HEK293 (cell line): ENCODE measurements around the gene SNAPC2.

Experiments
- CTCF ChIA-PET: fragments of 350-600 bp; formaldehyde crosslinking; extraction: SDS; loops from one replicate; lab custom pipeline; 2021; ENCODE audit warnings: antibody characterized with exemption; lab: Yijun Ruan, JAX
- POLR2A ChIA-PET: fragments of 300-600 bp; formaldehyde crosslinking; extraction: SDS; loops from one replicate; lab custom pipeline; 2020; ENCODE audit warnings: antibody characterized with exemption, inconsistent platforms; lab: Yijun Ruan, JAX
- H3K27ac ChIP-seq: fragments of 200-500 bp; sonication (Bioruptor generic); 2 replicates; pipeline ENCODE4 v1.5.1; 2014; ENCODE audit warnings: low read depth, low read length, control low read depth, inconsistent platforms; ENCODE audit errors: extremely low read depth
- H3K36me3 ChIP-seq, 2 experiments: fragments of 200-500 bp in 1 of 2; sonication (Bioruptor generic) in 1 of 2; 1 replicate in 1 of 2; 2 replicates in 1 of 2; pipeline ENCODE4 v1.5.1; 2014 to 2017; ENCODE audit warnings: inconsistent platforms in 2 of 2, low read length in 2 of 2; ENCODE audit not compliant: control insufficient read depth in 2 of 2, insufficient read depth in 1 of 2
- H3K4me1 ChIP-seq: fragments of 200-500 bp; sonication (Bioruptor generic); 2 replicates; pipeline ENCODE4 v1.5.1; 2014; ENCODE audit warnings: mild to moderate bottlenecking, low read length, inconsistent platforms; ENCODE audit not compliant: control insufficient read depth, insufficient read depth
- H3K4me3 ChIP-seq: 2 replicates; pipeline ENCODE4 v1.5.1; 2011; ENCODE audit warnings: low read depth, mild to moderate bottlenecking, control low read depth, low read length, moderate library complexity
- H3K9me3 ChIP-seq: fragments of 200-500 bp; sonication (Bioruptor generic); 2 replicates; pipeline ENCODE4 v1.5.1; 2014; ENCODE audit warnings: low read depth, low read length, inconsistent platforms; ENCODE audit not compliant: control insufficient read depth, insufficient read depth
- ATF2 ChIP-seq: fragments of 450-650 bp; formaldehyde crosslinking; IDR thresholded peaks from 2 replicates; pipeline ENCODE4 v1.5.1; 2016; ENCODE audit warnings: missing biosample characterization, missing genetic modification characterization, low read depth
- EGR2 ChIP-seq: fragments of 450-650 bp; formaldehyde crosslinking; IDR thresholded peaks from 2 replicates; pipeline ENCODE4 v1.5.1; 2016; ENCODE audit warnings: low read depth, missing biosample characterization, missing genetic modification characterization
- ELK4 ChIP-seq: IDR thresholded peaks from 2 replicates; pipeline ENCODE4 v1.6.1; 2011; ENCODE audit warnings: mild to moderate bottlenecking, low read depth, low read length, borderline replicate concordance
- GLIS1 ChIP-seq: fragments of 450-650 bp; formaldehyde crosslinking; IDR thresholded peaks from 2 replicates; pipeline ENCODE4 v1.5.1; 2016; ENCODE audit warnings: missing biosample characterization, missing genetic modification characterization
- GLIS2 ChIP-seq: fragments of 450-650 bp; formaldehyde crosslinking; IDR thresholded peaks from 2 replicates; pipeline ENCODE4 v1.5.1; 2016; ENCODE audit warnings: missing biosample characterization, missing genetic modification characterization
- HIC1 ChIP-seq: fragments of 450-650 bp; formaldehyde crosslinking; IDR thresholded peaks from 2 replicates; pipeline ENCODE4 v1.5.1; 2016; ENCODE audit warnings: missing biosample characterization, missing genetic modification characterization
- HOXA7 ChIP-seq: sonication (generic); formaldehyde crosslinking; IDR thresholded peaks from 2 replicates; pipeline ENCODE4 v1.8.1; 2022; ENCODE audit warnings: missing genetic modification reagents, borderline replicate concordance
- KLF10 ChIP-seq: fragments of 450-650 bp; IDR thresholded peaks from 2 replicates; pipeline ENCODE4 v1.5.1; 2018; ENCODE audit warnings: missing biosample characterization, mild to moderate bottlenecking, missing genetic modification characterization
- KLF8 ChIP-seq: fragments of 450-650 bp; formaldehyde crosslinking; IDR thresholded peaks from 2 replicates; pipeline ENCODE4 v1.5.1; 2016; ENCODE audit warnings: missing biosample characterization, missing genetic modification characterization
- MZF1 ChIP-seq: fragments of 450-650 bp; formaldehyde crosslinking; IDR thresholded peaks from 2 replicates; pipeline ENCODE4 v1.5.1; 2017; ENCODE audit warnings: missing biosample characterization, missing genetic modification characterization, borderline replicate concordance
- SCRT2 ChIP-seq: fragments of 450-650 bp; formaldehyde crosslinking; IDR thresholded peaks from 2 replicates; pipeline ENCODE4 v1.5.1; 2016; ENCODE audit warnings: missing biosample characterization, missing genetic modification characterization
- SP7 ChIP-seq: fragments of 450-650 bp; formaldehyde crosslinking; IDR thresholded peaks from 2 replicates; pipeline ENCODE4 v1.5.1; 2016; ENCODE audit warnings: missing biosample characterization, missing genetic modification characterization
- TRIM28 ChIP-seq: IDR thresholded peaks from 2 replicates; pipeline ENCODE4 v1.6.1; 2011; ENCODE audit warnings: low read length, control low read depth, borderline replicate concordance
- ZBTB48 ChIP-seq: fragments of 450-650 bp; formaldehyde crosslinking; IDR thresholded peaks from 2 replicates; pipeline ENCODE4 v1.5.1; 2016; ENCODE audit warnings: missing biosample characterization, missing genetic modification characterization
- ZFHX2 ChIP-seq: fragments of 450-650 bp; formaldehyde crosslinking; conservative IDR thresholded peaks from 2 replicates; pipeline ENCODE4 v1.5.1; 2016; ENCODE audit warnings: missing biosample characterization, missing genetic modification characterization
- ZFP3 ChIP-seq: fragments of 450-650 bp; formaldehyde crosslinking; IDR thresholded peaks from 2 replicates; pipeline ENCODE4 v1.5.1; 2016; ENCODE audit warnings: low read depth, missing biosample characterization, missing genetic modification characterization
- ZFP69B ChIP-seq: fragments of 450-650 bp; formaldehyde crosslinking; IDR thresholded peaks from 2 replicates; pipeline ENCODE4 v1.5.1; 2016; ENCODE audit warnings: missing biosample characterization, missing genetic modification characterization
- ZIC2 ChIP-seq: fragments of 450-650 bp; formaldehyde crosslinking; IDR thresholded peaks from 2 replicates; pipeline ENCODE4 v1.5.1; 2016; ENCODE audit warnings: missing biosample characterization, missing genetic modification characterization
- ZNF16 ChIP-seq: fragments of 450-650 bp; formaldehyde crosslinking; IDR thresholded peaks from 2 replicates; pipeline ENCODE4 v1.5.1; 2016; ENCODE audit warnings: low read depth, missing biosample characterization, missing genetic modification characterization
- ZNF24 ChIP-seq: fragments of 450-650 bp; formaldehyde crosslinking; IDR thresholded peaks from 2 replicates; pipeline ENCODE4 v1.5.1; 2016; ENCODE audit warnings: missing biosample characterization, missing genetic modification characterization
- ZNF362 ChIP-seq: fragments of 450-650 bp; formaldehyde crosslinking; IDR thresholded peaks from 2 replicates; pipeline ENCODE4 v1.5.1; 2016; ENCODE audit warnings: missing biosample characterization, missing genetic modification characterization
- ZNF530 ChIP-seq: fragments of 450-650 bp; formaldehyde crosslinking; IDR thresholded peaks from 2 replicates; pipeline ENCODE4 v1.5.1; 2016; ENCODE audit warnings: low read depth, missing biosample characterization, missing genetic modification characterization
- ZNF548 ChIP-seq: fragments of 450-650 bp; formaldehyde crosslinking; IDR thresholded peaks from 2 replicates; pipeline ENCODE4 v1.5.1; 2016; ENCODE audit warnings: missing biosample characterization, missing genetic modification characterization
- ZNF596 ChIP-seq: fragments of 450-650 bp; IDR thresholded peaks from 2 replicates; pipeline ENCODE4 v1.5.0; 2018; ENCODE audit warnings: missing biosample characterization, mild to moderate bottlenecking, missing genetic modification characterization, moderate library complexity
- ZNF626 ChIP-seq: fragments of 450-650 bp; sonication (Bioruptor Pico); formaldehyde crosslinking; IDR thresholded peaks from 2 replicates; pipeline ENCODE4 v1.5.1; 2018; ENCODE audit warnings: missing biosample characterization, missing genetic modification characterization, inconsistent platforms
- ZNF76 ChIP-seq: fragments of 450-650 bp; formaldehyde crosslinking; IDR thresholded peaks from 2 replicates; pipeline ENCODE4; 2016; ENCODE audit warnings: low read depth, missing biosample characterization, missing genetic modification characterization, borderline replicate concordance
- ZXDB ChIP-seq: fragments of 450-650 bp; formaldehyde crosslinking; IDR thresholded peaks from 2 replicates; pipeline ENCODE4 v1.5.1; 2016; ENCODE audit warnings: missing biosample characterization, missing genetic modification characterization

SNAPC2 gene

GRCh38 chr19:7905268-7905667 lies 14.9 kb upstream of the SNAPC2 start:
- Histone ChIP-seq H3K4me1 (peaks cover 5% of the 10 kb centered on the region; the same call in 1 of the 2 replicates), H3K4me3 (peak overlapping the region; percentile 12), H3K9me3 (no peaks in the 10 kb centered on the region), H3K36me3 (peaks cover 0 to 33% of the 10 kb centered on the region in 2 experiments; a peak in 1 of 3 replicates), H3K27ac (no peak overlapping the region)
- ChIA-PET CTCF (no interaction called here), POLR2A (no interaction called here)
- TF ChIP-seq TRIM28 (no peak), GLIS2 (peak; percentile 59; the same call in 1 of the 2 replicates), ZNF530 (tag by site-specific recombination) (no peak), HOXA7 (CRISPR knock-in tag) (no peak), SP7 (tag by site-specific recombination) (no peak), MZF1 (no peak), ZNF76 (tag by site-specific recombination) (no peak), ZNF16 (tag by site-specific recombination) (no peak), ZNF596 (tag by site-specific recombination) (no peak), ZNF548 (tag by site-specific recombination) (no peak), GLIS1 (tag by site-specific recombination) (peak; percentile 95), ZIC2 (tag by site-specific recombination) (peak; percentile 51), KLF10 (tag by site-specific recombination) (no peak), ZNF362 (tag by site-specific recombination) (no peak)

GRCh38 chr19:7905859-7906258 lies 14.3 kb upstream of the SNAPC2 start:
- TF ChIP-seq ZFHX2 (tag by site-specific recombination) (peak; percentile 80), EGR2 (peak; percentile 85), ZNF596 (tag by site-specific recombination) (no peak)
- ChIA-PET CTCF (no interaction called here), POLR2A (no interaction called here)
- Histone ChIP-seq H3K4me3 (no peak overlapping the region), H3K27ac (no peak overlapping the region), H3K36me3 (peaks cover 0 to 33% of the 10 kb centered on the region in 2 experiments; a peak in 1 of 3 replicates), H3K9me3 (no peaks in the 10 kb centered on the region), H3K4me1 (peaks cover 5% of the 10 kb centered on the region; the same call in 1 of the 2 replicates)

DNA sequence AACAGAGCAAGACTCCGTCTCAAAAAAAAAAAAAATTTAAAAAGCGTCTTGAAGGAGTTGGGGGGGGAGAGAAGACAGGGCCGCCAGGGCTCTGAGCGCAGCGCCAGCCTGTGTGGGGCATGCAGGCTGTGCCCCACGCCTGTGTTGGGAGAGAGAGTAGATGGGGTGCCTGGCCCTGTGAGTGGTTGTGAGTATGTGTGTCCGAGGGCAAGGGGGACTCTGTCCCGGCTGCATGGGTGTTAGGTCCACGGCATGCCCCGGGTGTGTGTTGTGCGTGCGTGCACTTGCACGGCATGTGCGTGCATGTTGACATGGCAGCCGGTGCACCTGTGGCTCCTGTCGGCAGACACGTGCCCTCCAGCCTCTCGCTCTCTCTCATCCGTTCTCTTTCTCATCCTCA lies 13.0 kb upstream of the SNAPC2 start:
- CTCF ChIA-PET: no interaction called here
- peaks cover 5% of the 10 kb centered on the region; the same call in 1 of the 2 replicates for H3K4me1 ChIP-seq
- POLR2A ChIA-PET: interaction anchor here (0.7 to 2.7 kb wide), 3 partner anchors 8 to 36 kb away, joined by 3 to 16 read pairs (median 4); partner anchors contain the start of gene SNAPC2
- H3K36me3 ChIP-seq: peaks cover 0 to 40% of the 10 kb centered on the region in 2 experiments; a peak in 1 of 3 replicates
- no peak overlapping the region for H3K4me3 ChIP-seq
- no peak overlapping the region for H3K27ac ChIP-seq
- H3K9me3 ChIP-seq: no peaks in the 10 kb centered on the region
- TF ChIP-seq ZNF24 (tag by site-specific recombination) (no peak), ZBTB48 (no peak), ZXDB (tag by site-specific recombination) (no peak), SCRT2 (tag by site-specific recombination) (peak; percentile 49; the same call in 1 of the 2 replicates), ELK4 (no peak), HIC1 (tag by site-specific recombination) (no peak), ZNF76 (tag by site-specific recombination) (no peak), ZFP3 (tag by site-specific recombination) (no peak), ZNF626 (tag by site-specific recombination) (no peak), ZFP69B (tag by site-specific recombination) (no peak), KLF8 (tag by site-specific recombination) (no peak), HOXA7 (CRISPR knock-in tag) (no peak), ATF2 (tag by site-specific recombination) (no peak)
